ENCODE measurements around the gene TCIRG1.
"Not testable (repeated sequence)": the region's sequence is repeated elsewhere in the genome, so short reads cannot be mapped to it uniquely, and the experiment has no call there.

The TCIRG1 gene

GRCh38 chr11:68056317-68057285 is 17.8 kb downstream of the TCIRG1 start:
- DNase-seq: no peak

- DNase-seq: no peak
Observed at GRCh38 chr11:68057807-68058206, 19.0 kb downstream of the TCIRG1 start.

- DNase-seq: no peak
Observed at GRCh38 chr11:68061508-68061907, 22.7 kb downstream of the TCIRG1 start.

GRCh38 chr11:68064926-68065325 is 26.1 kb downstream of the TCIRG1 start:
- DNase-seq: no peak

- DNase-seq: no peak
Observed at GRCh38 chr11:68065841-68066240, 27.0 kb downstream of the TCIRG1 start.

- no peak for DNase-seq
Observed at GRCh38 chr11:68066742-68067141, 27.9 kb downstream of the TCIRG1 start.

- DNase-seq: no peak
Observed at GRCh38 chr11:68067991-68068390, 29.2 kb downstream of the TCIRG1 start.

- no peak for DNase-seq
Observed at GRCh38 chr11:68071281-68072048, 32.6 kb downstream of the TCIRG1 start.

- DNase-seq: no peak
Observed at GRCh38 chr11:68074584-68075352, 35.9 kb downstream of the TCIRG1 start.

GRCh38 chr11:68076371-68077042 is 37.7 kb downstream of the TCIRG1 start:
- no peak for DNase-seq

GRCh38 chr11:68077617-68078582 is 39.1 kb downstream of the TCIRG1 start:
- no peak for DNase-seq

GRCh38 chr11:68080860-68081259 is 42.0 kb downstream of the TCIRG1 start:
- no peak for DNase-seq

- no peak for DNase-seq
Observed at GRCh38 chr11:68081691-68082090, 42.9 kb downstream of the TCIRG1 start.

- no peak for DNase-seq
Observed at GRCh38 chr11:68082481-68082880, 43.7 kb downstream of the TCIRG1 start.

- no peak for DNase-seq
Observed at GRCh38 chr11:68083517-68083916, 44.7 kb downstream of the TCIRG1 start.

- no peak for DNase-seq
Observed at GRCh38 chr11:68089679-68090078, 50.9 kb downstream of the TCIRG1 start.

GRCh38 chr11:68090287-68090686 is 51.5 kb downstream of the TCIRG1 start:
- no peak for DNase-seq

GRCh38 chr11:68090706-68091105 is 51.9 kb downstream of the TCIRG1 start:
- DNase-seq: no peak

GRCh38 chr11:68092411-68092810 is 53.6 kb downstream of the TCIRG1 start:
- DNase-seq: no peak

GRCh38 chr11:68092946-68093345 is 54.1 kb downstream of the TCIRG1 start:
- DNase-seq: not testable (repeated sequence)

GRCh38 chr11:68093565-68093964 is 54.7 kb downstream of the TCIRG1 start:
- no peak for DNase-seq
